Fibroblast of lung (primary cell): ENCODE measurements around the gene HMGB3.

Experiments
- CTCF ChIP-seq, 2 donors: IDR thresholded peaks in 1 of 2; conservative IDR thresholded peaks in 1 of 2; 1 replicate in 1 of 2; 2 replicates in 1 of 2; pipeline ENCODE4 v1.5.1; 2011 to 2012; ENCODE audit warnings: low read length in 2 of 2, control low read depth in 1 of 2, inconsistent platforms in 1 of 2, low read depth in 1 of 2, mild to moderate bottlenecking in 1 of 2
- EZH2 ChIP-seq: IDR thresholded peaks from 2 replicates; pipeline ENCODE4 v1.5.1; 2012; ENCODE audit warnings: low read length, control low read depth, mild to moderate bottlenecking; ENCODE audit errors: missing control alignments

GRCh38 chrX:151013164-151013743 is 30.1 kb downstream of the HMGB3 start:
- TF ChIP-seq CTCF (conservative IDR thresholded peaks at IDR 0.05 in 1 of 2, IDR thresholded peaks at IDR 0.05 in 1 of 2; ENCODE audit: low read depth in 1 of 2, low read length in 2 of 2) (no peak), EZH2 (no peak)
